MCF 10A (cell line): ENCODE results near the gene PTPRG. TPM values are rescaled to one million over a fixed set of nuclear protein-coding genes. Genes with fewer than 3 reads are reported as not detected.

ENCODE experiments used
- BruUV-seq: library from RNA; stranded (reverse); fragments of 400-500 nt; replicated peaks from 2 replicates; lab custom pipeline; 2021; lab: Mats Ljungman, UMichigan
- CTCF ChIA-PET: fragments of 300-600 bp; sonication (Branson Sonifier 250); formaldehyde crosslinking; extraction: SDS; loops from one replicate; lab custom pipeline; 2021; ENCODE audit warnings: antibody characterized with exemption, inconsistent platforms; lab: Yijun Ruan, JAX
- POLR2A ChIA-PET: fragments of 300-600, 350-650 bp; sonication (Branson Sonifier 250); formaldehyde crosslinking; extraction: SDS; loops from one replicate; lab custom pipeline; 2020; ENCODE audit warnings: antibody characterized with exemption, inconsistent platforms; lab: Yijun Ruan, JAX
- DNase-seq: peaks from one replicate; pipeline ENCODE4 v3.0.0-alpha.2; 2018; ENCODE audit not compliant: unreplicated experiment
- H3K27ac Mint-ChIP-seq: one replicate; pipeline ENCODE4 v1.8.0; 2022; ENCODE audit warnings: mild to moderate bottlenecking, low read depth, mixed read lengths; ENCODE audit not compliant: unreplicated experiment
- H3K27me3 Mint-ChIP-seq: one replicate; pipeline ENCODE4 v1.8.0; 2022; ENCODE audit warnings: mixed read lengths; ENCODE audit not compliant: insufficient read depth, unreplicated experiment
- H3K36me3 Mint-ChIP-seq: one replicate; pipeline ENCODE4 v1.8.0; 2022; ENCODE audit warnings: mild to moderate bottlenecking, moderate library complexity, mixed read lengths; ENCODE audit not compliant: insufficient read depth, unreplicated experiment
- H3K4me1 Mint-ChIP-seq: one replicate; pipeline ENCODE4 v1.8.0; 2022; ENCODE audit warnings: mixed read lengths; ENCODE audit not compliant: insufficient read depth, unreplicated experiment
- H3K4me3 Mint-ChIP-seq: one replicate; pipeline ENCODE4 v1.8.0; 2022; ENCODE audit warnings: mild to moderate bottlenecking, moderate library complexity, mixed read lengths; ENCODE audit not compliant: unreplicated experiment
- H3K9me3 Mint-ChIP-seq: one replicate; pipeline ENCODE4 v1.8.0; 2022; ENCODE audit warnings: mixed read lengths; ENCODE audit not compliant: unreplicated experiment
- intact Hi-C: fragments of 100-400 bp; cut with micrococcal nuclease; formaldehyde crosslinking; loops from 2 replicates; pipeline ENCODE4 v1.14.1; 2022
- total RNA-seq: library from RNA; stranded (reverse); gene quantifications from 2 replicates; pipeline ENCODE4 v1.2.3, GENCODE V29; 2022
- TF ChIP-seq, protein P1 (sequence below): fragments of 200-600 bp; IDR thresholded peaks from one replicate; pipeline ENCODE4 v1.8.0; 2022; ENCODE audit warnings: antibody characterized with exemption, mild to moderate bottlenecking; ENCODE audit not compliant: unreplicated experiment

Gene PTPRG
- total RNA-seq, 1 experiment from 2014 or later, result 54.5 TPM

DNA sequence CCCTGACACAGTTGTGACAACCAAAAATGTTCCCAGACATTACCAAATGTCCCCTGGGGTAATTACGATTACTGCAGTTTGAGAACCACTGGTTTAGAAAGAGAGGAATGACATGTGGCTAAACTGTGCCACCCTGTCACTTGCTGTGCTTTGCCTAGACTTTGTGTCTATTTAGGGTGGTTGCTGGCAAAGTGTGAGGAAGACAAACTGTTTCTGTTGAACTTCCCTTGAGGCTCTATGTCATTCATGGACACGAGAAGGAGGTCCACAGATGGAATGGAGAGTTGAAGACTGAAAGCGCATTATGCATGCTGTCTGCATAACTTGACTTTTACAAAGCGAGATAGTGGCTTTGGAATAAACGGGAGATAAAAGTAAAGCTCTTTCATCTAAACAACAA is 495.3 kb downstream of the PTPRG start:
- Mint-ChIP-seq H3K4me1 (no peaks in the 10 kb centered on the region), H3K36me3 (no peaks in the 10 kb centered on the region), H3K27ac (no peak overlapping the region), H3K9me3 (no peaks in the 10 kb centered on the region), H3K27me3 (no peaks in the 10 kb centered on the region), H3K4me3 (no peak overlapping the region)
- CTCF ChIA-PET, result interaction anchor here (1.0 to 1.7 kb wide), 3 partner anchors 132 to 198 kb away, joined by 4 to 5 read pairs (median 5); no protein-coding TSS in a partner anchor
- POLR2A ChIA-PET, result interaction anchor here (0.6 kb wide), 1 partner anchor 46 kb away, joined by 3 read pairs; no protein-coding TSS in a partner anchor
- BruUV-seq, result no TSS peak
- intact Hi-C loops, result loop anchor here (10.0 kb wide), 1 partner anchor 128 kb away; no protein-coding TSS in a partner anchor
- DNase-seq, result no peak
- TF ChIP-seq, protein P1, sequence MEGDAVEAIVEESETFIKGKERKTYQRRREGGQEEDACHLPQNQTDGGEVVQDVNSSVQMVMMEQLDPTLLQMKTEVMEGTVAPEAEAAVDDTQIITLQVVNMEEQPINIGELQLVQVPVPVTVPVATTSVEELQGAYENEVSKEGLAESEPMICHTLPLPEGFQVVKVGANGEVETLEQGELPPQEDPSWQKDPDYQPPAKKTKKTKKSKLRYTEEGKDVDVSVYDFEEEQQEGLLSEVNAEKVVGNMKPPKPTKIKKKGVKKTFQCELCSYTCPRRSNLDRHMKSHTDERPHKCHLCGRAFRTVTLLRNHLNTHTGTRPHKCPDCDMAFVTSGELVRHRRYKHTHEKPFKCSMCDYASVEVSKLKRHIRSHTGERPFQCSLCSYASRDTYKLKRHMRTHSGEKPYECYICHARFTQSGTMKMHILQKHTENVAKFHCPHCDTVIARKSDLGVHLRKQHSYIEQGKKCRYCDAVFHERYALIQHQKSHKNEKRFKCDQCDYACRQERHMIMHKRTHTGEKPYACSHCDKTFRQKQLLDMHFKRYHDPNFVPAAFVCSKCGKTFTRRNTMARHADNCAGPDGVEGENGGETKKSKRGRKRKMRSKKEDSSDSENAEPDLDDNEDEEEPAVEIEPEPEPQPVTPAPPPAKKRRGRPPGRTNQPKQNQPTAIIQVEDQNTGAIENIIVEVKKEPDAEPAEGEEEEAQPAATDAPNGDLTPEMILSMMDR, result no peak

DNA sequence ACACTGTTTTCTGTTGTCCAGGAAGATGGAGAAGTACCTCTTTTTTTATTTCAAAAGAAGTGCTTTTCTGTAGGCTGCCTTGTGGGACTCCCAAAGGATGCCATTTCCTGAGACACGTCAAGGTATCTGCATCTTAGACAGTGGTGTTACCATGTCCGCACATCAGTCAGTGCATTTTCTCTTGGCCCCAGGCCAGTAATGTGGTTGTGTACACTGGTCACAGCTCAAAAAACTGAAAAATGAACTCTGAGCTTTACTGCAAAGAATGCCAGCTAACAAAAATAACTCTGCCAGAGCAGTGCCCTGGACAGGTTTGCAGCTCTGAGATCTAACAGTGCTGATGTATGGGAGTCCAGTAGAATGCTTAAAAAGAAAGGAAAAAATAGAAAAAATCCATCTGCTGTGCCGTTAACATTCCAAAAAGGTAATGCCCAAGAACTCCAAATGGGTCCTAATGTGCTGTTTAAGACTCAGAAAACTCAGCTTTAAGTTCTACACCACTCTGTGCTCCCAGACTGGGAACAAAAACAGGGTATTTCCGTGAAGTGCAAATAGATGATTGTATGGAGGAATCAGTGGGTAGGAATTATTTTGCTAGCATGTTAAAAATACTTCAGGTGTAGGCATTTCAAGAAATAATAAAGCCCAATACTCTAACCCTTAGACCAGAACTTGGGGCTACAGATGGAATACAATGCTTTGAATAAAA is 496.1 kb downstream of the PTPRG start:
- Mint-ChIP-seq H3K36me3 (no peaks in the 10 kb centered on the region), H3K27me3 (no peaks in the 10 kb centered on the region), H3K27ac (no peak overlapping the region), H3K4me1 (no peaks in the 10 kb centered on the region), H3K9me3 (no peaks in the 10 kb centered on the region), H3K4me3 (no peak overlapping the region)
- no TSS peak for BruUV-seq
- TF ChIP-seq, protein P1, result no peak
- POLR2A ChIA-PET, result interaction anchor here (0.6 to 0.7 kb wide), 2 partner anchors 47 to 67 kb away, joined by 3 read pairs; no protein-coding TSS in a partner anchor
- DNase-seq, result no peak
- CTCF ChIA-PET, result interaction anchor here (0.7 to 1.1 kb wide), 3 partner anchors 184 to 527 kb away, joined by 3 to 5 read pairs (median 4); no protein-coding TSS in a partner anchor
- intact Hi-C loops, result loop anchor here (10.0 kb wide), 1 partner anchor 127 kb away; no protein-coding TSS in a partner anchor

DNA sequence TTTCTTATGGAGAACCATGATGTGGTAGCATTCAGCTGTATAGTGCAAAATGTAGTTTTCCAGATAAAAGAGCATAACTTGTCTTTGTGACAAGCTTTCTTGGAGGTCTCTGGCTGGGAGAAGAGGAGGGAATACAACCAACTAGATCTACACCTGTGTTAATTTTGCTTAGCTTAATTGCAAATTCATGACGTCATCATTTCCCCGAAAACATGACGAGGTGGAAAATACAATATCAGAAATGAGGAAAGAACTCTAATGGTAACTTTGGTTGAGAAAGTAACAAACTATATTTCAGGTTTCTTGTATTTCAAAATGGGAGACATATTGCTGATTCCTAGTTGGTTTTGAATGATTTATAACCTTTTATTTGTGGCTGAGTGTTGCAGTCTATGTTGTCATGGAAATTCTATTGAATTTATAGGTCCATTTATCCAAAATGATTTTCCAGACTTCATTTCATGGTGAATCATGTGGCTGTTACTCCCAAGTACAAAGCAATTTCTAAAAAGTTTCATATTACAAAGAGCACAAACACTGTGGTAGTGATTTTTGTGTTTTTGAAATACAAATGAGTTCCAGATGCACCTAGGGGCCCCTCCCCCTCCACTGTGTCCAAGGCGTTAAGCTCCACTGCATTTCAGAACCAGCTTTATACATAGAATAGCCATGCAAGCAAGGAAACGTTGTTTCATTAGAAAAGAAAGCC is 504.8 kb downstream of the PTPRG start:
- ChIA-PET CTCF (interaction anchor here (0.6 to 2.0 kb wide), 3 partner anchors 15 to 38 kb away, joined by 3 to 7 read pairs (median 4); no protein-coding TSS in a partner anchor), POLR2A (no interaction called here)
- Mint-ChIP-seq H3K4me1 (no peaks in the 10 kb centered on the region), H3K36me3 (no peaks in the 10 kb centered on the region), H3K27me3 (no peaks in the 10 kb centered on the region), H3K27ac (no peak overlapping the region), H3K4me3 (no peak overlapping the region), H3K9me3 (no peaks in the 10 kb centered on the region)
- no TSS peak for BruUV-seq
- TF ChIP-seq, protein P1, result no peak
- no peak for DNase-seq
- intact Hi-C loops, result no loop called here

DNA sequence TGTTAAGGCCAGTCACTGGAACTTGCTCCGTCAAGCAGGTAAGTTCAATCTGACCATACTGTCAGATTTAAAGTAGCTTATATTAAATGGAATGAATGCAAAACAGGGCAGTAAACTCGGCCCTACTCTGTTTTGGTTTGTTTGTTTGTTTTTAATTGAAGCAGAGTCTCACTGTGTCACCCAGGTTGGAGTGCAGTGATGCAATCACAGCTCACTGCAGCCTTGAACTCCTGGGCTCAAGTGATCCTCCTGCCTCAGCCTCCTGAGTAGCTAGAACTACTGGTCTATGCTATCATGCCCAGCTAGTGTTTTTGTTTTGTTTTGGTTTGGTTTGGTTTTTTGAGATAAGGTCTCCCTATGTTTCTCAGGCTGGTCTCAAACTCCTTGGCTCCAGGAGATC is 507.0 kb downstream of the PTPRG start:
- TF ChIP-seq, protein P1, result no peak
- ChIA-PET CTCF (interaction anchor here (0.9 to 2.0 kb wide), 2 partner anchors 17 to 63 kb away, joined by 3 to 7 read pairs; no protein-coding TSS in a partner anchor), POLR2A (interaction anchor here (0.6 kb wide), 1 partner anchor 1439 kb away, joined by 3 read pairs; no protein-coding TSS in a partner anchor)
- Mint-ChIP-seq H3K4me3 (no peak overlapping the region), H3K36me3 (no peaks in the 10 kb centered on the region), H3K4me1 (no peaks in the 10 kb centered on the region), H3K27me3 (no peaks in the 10 kb centered on the region), H3K27ac (no peak overlapping the region), H3K9me3 (no peaks in the 10 kb centered on the region)
- intact Hi-C loops, result no loop called here
- no TSS peak for BruUV-seq
- no peak for DNase-seq
